ENCODE measurements around the gene DMXL2. TPM values are rescaled to one million over a fixed set of nuclear protein-coding genes. Genes with fewer than 3 reads are reported as not detected.

The DMXL2 gene
- total RNA-seq = 55.2 TPM
- long read RNA-seq, partial matches to known transcripts = 9 of 19 reads
- long read RNA-seq, other reads (novel, unspliced or antisense) = 10 of 19 reads

- H3K9me3 ChIP-seq = no peaks in the 10 kb centered on the region
- no peak for TF ChIP-seq CTCF (IDR thresholded peaks at IDR 0.05)
- peak; percentile 86 for ATAC-seq
- DNase-seq = peak; percentile 95
- H3K36me3 ChIP-seq = no peaks in the 10 kb centered on the region
- H3K27me3 ChIP-seq = no peaks in the 10 kb centered on the region
- peak within 1 kb of the TSS; percentile 77 for H3K27ac ChIP-seq
- intact Hi-C loops (cut with DNase I) = no loop called here
- H3K4me3 ChIP-seq = peak within 1 kb of the TSS; percentile 85
- H3K4me1 ChIP-seq = peaks cover 23% of the 10 kb centered on the region
Observed at GRCh38 chr15:51622604-51623370, at the start of gene DMXL2. Gene DMXL2, minus strand, starts transcription at chr15:51622771. Its CDS starts 226 bp downstream, at chr15:51622545.

- DNase-seq (no peak), ATAC-seq (peak; percentile 83)
- Histone ChIP-seq H3K27me3 (no peaks in the 10 kb centered on the region), H3K4me1 (no peaks in the 10 kb centered on the region), H3K36me3 (no peaks in the 10 kb centered on the region), H3K27ac (no peak overlapping the region), H3K9me3 (no peaks in the 10 kb centered on the region), H3K4me3 (no peak overlapping the region)
- no peak for TF ChIP-seq CTCF (IDR thresholded peaks at IDR 0.05)
- intact Hi-C loops (cut with DNase I) = no loop called here
Observed at GRCh38 chr15:51672155-51672687, 49.6 kb upstream of the DMXL2 start.

- Histone ChIP-seq H3K36me3 (no peaks in the 10 kb centered on the region), H3K4me1 (no peaks in the 10 kb centered on the region), H3K9me3 (no peaks in the 10 kb centered on the region), H3K27ac (no peak overlapping the region), H3K27me3 (no peaks in the 10 kb centered on the region), H3K4me3 (no peak overlapping the region)
- intact Hi-C loops (cut with DNase I) = no loop called here
- TF ChIP-seq CTCF (IDR thresholded peaks at IDR 0.05) = no peak
- ATAC-seq = no peak
- DNase-seq = no peak
Observed at GRCh38 chr15:51669381-51669780, 46.8 kb upstream of the DMXL2 start.

GRCh38 chr15:51668446-51668845 is 45.9 kb upstream of the DMXL2 start:
- no peak for ATAC-seq
- TF ChIP-seq CTCF (IDR thresholded peaks at IDR 0.05) = no peak

GRCh38 chr15:51667478-51667877 is 44.9 kb upstream of the DMXL2 start:
- no peaks in the 10 kb centered on the region for H3K9me3 ChIP-seq
- H3K27me3 ChIP-seq = no peaks in the 10 kb centered on the region
- DNase-seq = no peak
- no peak for ATAC-seq
- TF ChIP-seq CTCF (IDR thresholded peaks at IDR 0.05) = no peak
- intact Hi-C loops (cut with DNase I) = no loop called here
- no peak overlapping the region for H3K4me3 ChIP-seq
- no peak overlapping the region for H3K27ac ChIP-seq
- H3K36me3 ChIP-seq = no peaks in the 10 kb centered on the region
- H3K4me1 ChIP-seq = no peaks in the 10 kb centered on the region

More at GRCh38 chr15:51668446-51668845, 45.9 kb upstream of the DMXL2 start:
- Histone ChIP-seq H3K4me3 (no peak overlapping the region), H3K4me1 (no peaks in the 10 kb centered on the region), H3K36me3 (no peaks in the 10 kb centered on the region), H3K9me3 (no peaks in the 10 kb centered on the region), H3K27ac (no peak overlapping the region), H3K27me3 (no peaks in the 10 kb centered on the region)
- intact Hi-C loops (cut with DNase I) = no loop called here
- DNase-seq = no peak

Measured in upper lobe of right lung (tissue), 1 donor.